ENCODE data around the gene SAMHD1. TPM values are rescaled to one million over a fixed set of nuclear protein-coding genes. Genes with fewer than 3 reads are reported as not detected.

The SAMHD1 gene
- total and polyA plus RNA-seq, 2 of the 13 experiments (the other 11 are each of a cell fraction or from before 2014, with no cell fraction given): 16.9 to 43.5 TPM

- no peaks in the 10 kb centered on the region for H3K36me3 ChIP-seq (replicated peaks in 1 of 2; ENCODE audit: control insufficient read depth in 1 of 2, insufficient read depth in 2 of 2, low read length in 2 of 2)
- H3K4me1 ChIP-seq (ENCODE audit: insufficient read depth, low read length): peaks cover 39% of the 10 kb centered on the region
- no peak overlapping the region for H3K27ac ChIP-seq (ENCODE audit: extremely low read length, insufficient read depth, low read length)
- no peak overlapping the region for H3K4me2 ChIP-seq (ENCODE audit: low read depth, low read length)
- H3K79me2 ChIP-seq (ENCODE audit: insufficient read depth, low read length): no peaks in the 10 kb centered on the region
- ChIA-PET POLR2A (no interaction called here), CTCF (ENCODE audit: low intra/inter-chr PET ratio, low total read pairs) (no interaction called here)
- H3K4me3 ChIP-seq (replicated peaks in 1 of 3; ENCODE audit: insufficient read depth in 1 of 3, low read depth in 2 of 3, low read length in 3 of 3): no peak overlapping the region
- intact Hi-C loops (cut with micrococcal nuclease; ENCODE audit: unreplicated experiment): no loop called here
- ATAC-seq (no peak), DNase-seq (ENCODE audit: low spot score) (no peak), FAIRE-seq (no peak)
- H2AFZ ChIP-seq (ENCODE audit: low read length): no peak overlapping the region
- no peak overlapping the region for H3K9ac ChIP-seq (ENCODE audit: insufficient read depth, low read depth, low read length)
- TF ChIP-seq ZMAT5 (CRISPR knock-in tag; IDR thresholded peaks at IDR 0.05; ENCODE audit: borderline replicate concordance, low read depth): no peak
- TF ChIP-seq ZSCAN29 (CRISPR knock-in tag; conservative IDR thresholded peaks at IDR 0.05): no peak
- TF ChIP-seq MIER3 (CRISPR knock-in tag; IDR thresholded peaks at IDR 0.05; ENCODE audit: borderline replicate concordance): no peak
- TF ChIP-seq POLR2A (IDR thresholded peaks at IDR 0.05; ENCODE audit: insufficient read depth in 1 of 2, low read depth in 2 of 2, low read length in 2 of 2): no peak
- TF ChIP-seq TAF1 (CRISPR knock-in tag; IDR thresholded peaks at IDR 0.05): no peak
- TF ChIP-seq, protein P1, sequence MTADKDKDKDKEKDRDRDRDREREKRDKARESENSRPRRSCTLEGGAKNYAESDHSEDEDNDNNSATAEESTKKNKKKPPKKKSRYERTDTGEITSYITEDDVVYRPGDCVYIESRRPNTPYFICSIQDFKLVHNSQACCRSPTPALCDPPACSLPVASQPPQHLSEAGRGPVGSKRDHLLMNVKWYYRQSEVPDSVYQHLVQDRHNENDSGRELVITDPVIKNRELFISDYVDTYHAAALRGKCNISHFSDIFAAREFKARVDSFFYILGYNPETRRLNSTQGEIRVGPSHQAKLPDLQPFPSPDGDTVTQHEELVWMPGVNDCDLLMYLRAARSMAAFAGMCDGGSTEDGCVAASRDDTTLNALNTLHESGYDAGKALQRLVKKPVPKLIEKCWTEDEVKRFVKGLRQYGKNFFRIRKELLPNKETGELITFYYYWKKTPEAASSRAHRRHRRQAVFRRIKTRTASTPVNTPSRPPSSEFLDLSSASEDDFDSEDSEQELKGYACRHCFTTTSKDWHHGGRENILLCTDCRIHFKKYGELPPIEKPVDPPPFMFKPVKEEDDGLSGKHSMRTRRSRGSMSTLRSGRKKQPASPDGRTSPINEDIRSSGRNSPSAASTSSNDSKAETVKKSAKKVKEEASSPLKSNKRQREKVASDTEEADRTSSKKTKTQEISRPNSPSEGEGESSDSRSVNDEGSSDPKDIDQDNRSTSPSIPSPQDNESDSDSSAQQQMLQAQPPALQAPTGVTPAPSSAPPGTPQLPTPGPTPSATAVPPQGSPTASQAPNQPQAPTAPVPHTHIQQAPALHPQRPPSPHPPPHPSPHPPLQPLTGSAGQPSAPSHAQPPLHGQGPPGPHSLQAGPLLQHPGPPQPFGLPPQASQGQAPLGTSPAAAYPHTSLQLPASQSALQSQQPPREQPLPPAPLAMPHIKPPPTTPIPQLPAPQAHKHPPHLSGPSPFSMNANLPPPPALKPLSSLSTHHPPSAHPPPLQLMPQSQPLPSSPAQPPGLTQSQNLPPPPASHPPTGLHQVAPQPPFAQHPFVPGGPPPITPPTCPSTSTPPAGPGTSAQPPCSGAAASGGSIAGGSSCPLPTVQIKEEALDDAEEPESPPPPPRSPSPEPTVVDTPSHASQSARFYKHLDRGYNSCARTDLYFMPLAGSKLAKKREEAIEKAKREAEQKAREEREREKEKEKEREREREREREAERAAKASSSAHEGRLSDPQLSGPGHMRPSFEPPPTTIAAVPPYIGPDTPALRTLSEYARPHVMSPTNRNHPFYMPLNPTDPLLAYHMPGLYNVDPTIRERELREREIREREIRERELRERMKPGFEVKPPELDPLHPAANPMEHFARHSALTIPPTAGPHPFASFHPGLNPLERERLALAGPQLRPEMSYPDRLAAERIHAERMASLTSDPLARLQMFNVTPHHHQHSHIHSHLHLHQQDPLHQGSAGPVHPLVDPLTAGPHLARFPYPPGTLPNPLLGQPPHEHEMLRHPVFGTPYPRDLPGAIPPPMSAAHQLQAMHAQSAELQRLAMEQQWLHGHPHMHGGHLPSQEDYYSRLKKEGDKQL (CRISPR knock-in tag; IDR thresholded peaks at IDR 0.05; ENCODE audit: low read depth): no peak
- TF ChIP-seq ZNF383 (CRISPR knock-in tag; IDR thresholded peaks at IDR 0.05; ENCODE audit: borderline replicate concordance): no peak
- TF ChIP-seq ZFAT (CRISPR knock-in tag; conservative IDR thresholded peaks at IDR 0.05): no peak
- WGBS (ENCODE audit: low lambda C conversion rate): 41% methylated on average over 1 of the region's 1 CpG
- no peaks in the 10 kb centered on the region for H3K9me3 ChIP-seq (ENCODE audit: low read length)
- in situ Hi-C loops (cut with HindIII; ENCODE audit: extremely low pct_ligation_motif_present, low pct_unique_long_range_greater_than_20kb): no loop called here
- no peaks in the 10 kb centered on the region for H3K27me3 ChIP-seq (ENCODE audit: control insufficient read depth in 1 of 2, insufficient read depth in 2 of 2, low read length in 2 of 2)
- no TSS peak for BruUV-seq (replicated peaks)
- no peaks in the 10 kb centered on the region for H4K20me1 ChIP-seq (ENCODE audit: insufficient read depth, low read length)
Measured at GRCh38 chr20:36971103-36971502, 19.6 kb upstream of the SAMHD1 start.
